GM18505 (cell line): ENCODE data around the gene SLC7A6.

Source experiments
- ATAC-seq: cut with Tn5 transposase; IDR thresholded peaks from one replicate; pipeline ENCODE4 v1.9.1; 2021; ENCODE audit not compliant: unreplicated experiment
- POLR2A ChIP-seq: IDR thresholded peaks from 4 replicates; pipeline ENCODE4 v1.6.1; 2011; ENCODE audit warnings: borderline replicate concordance; ENCODE audit not compliant: insufficient read depth, insufficient read length; ENCODE audit errors: extremely low read depth

Gene SLC7A6

GRCh38 chr16:68328860-68329390 is 64.6 kb downstream of the SLC7A6 start:
- TF ChIP-seq POLR2A = no peak
- no peak for ATAC-seq

DNA sequence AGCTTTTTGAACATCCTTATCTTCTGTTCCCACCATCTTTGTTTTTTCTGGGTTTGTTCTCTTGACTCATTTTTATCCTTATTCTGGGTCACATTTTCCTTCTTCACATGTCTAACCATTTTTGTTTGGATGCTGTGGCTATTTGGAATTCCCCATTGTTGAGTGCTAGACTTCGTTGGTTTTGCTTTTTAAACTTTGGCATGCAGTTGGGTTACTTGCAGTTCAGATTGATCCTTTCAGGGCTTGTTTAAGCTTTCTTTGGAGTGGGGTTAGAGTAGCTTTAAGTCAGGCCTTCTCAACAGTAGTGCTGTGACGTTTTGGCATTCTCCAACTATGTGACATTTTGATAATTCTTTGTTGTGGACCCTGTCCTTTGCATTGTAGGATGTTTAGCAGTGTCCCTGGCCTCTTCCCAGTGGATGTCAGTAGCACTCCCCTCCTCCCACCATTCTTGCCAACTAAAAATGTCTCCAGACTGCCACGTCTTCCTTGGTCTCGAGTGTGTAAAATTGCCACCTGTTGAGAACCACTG is 67.6 kb downstream of the SLC7A6 start:
- no peak for ATAC-seq

GRCh38 chr16:68332411-68333121 is 68.2 kb downstream of the SLC7A6 start:
- TF ChIP-seq POLR2A = no peak
- no peak for ATAC-seq

More for the DNA sequence above, 67.6 kb downstream of the SLC7A6 start:
- no peak for TF ChIP-seq POLR2A

GRCh38 chr16:68335175-68335574 is 70.8 kb downstream of the SLC7A6 start:
- ATAC-seq = no peak
- TF ChIP-seq POLR2A = no peak

- TF ChIP-seq POLR2A = no peak
- no peak for ATAC-seq
Measured at GRCh38 chr16:68338326-68339119, 74.2 kb downstream of the SLC7A6 start.

- no peak for ATAC-seq
- TF ChIP-seq POLR2A = no peak
Measured at GRCh38 chr16:68339214-68339613, 74.9 kb downstream of the SLC7A6 start.

GRCh38 chr16:68342620-68343019 is 78.3 kb downstream of the SLC7A6 start:
- TF ChIP-seq POLR2A = no peak
- no peak for ATAC-seq

- TF ChIP-seq POLR2A = no peak
- no peak for ATAC-seq
Measured at GRCh38 chr16:68343137-68343536, 78.8 kb downstream of the SLC7A6 start.

- no peak for TF ChIP-seq POLR2A
- no peak for ATAC-seq
Measured at GRCh38 chr16:68344252-68344651, 79.9 kb downstream of the SLC7A6 start.

GRCh38 chr16:68345351-68345810 is 81.1 kb downstream of the SLC7A6 start:
- TF ChIP-seq POLR2A = no peak
- ATAC-seq = no peak

GRCh38 chr16:68345958-68346635 is 81.8 kb downstream of the SLC7A6 start:
- no peak for TF ChIP-seq POLR2A
- ATAC-seq = no peak

- no peak for ATAC-seq
- TF ChIP-seq POLR2A = no peak
Measured at GRCh38 chr16:68346892-68347480, 82.7 kb downstream of the SLC7A6 start.

- no peak for TF ChIP-seq POLR2A
- ATAC-seq = no peak
Measured at GRCh38 chr16:68347605-68348004, 83.3 kb downstream of the SLC7A6 start.
